HepG2 (cell line): Measurements from ENCODE around the gene AP2B1. TPM values are rescaled to one million over a fixed set of nuclear protein-coding genes. Genes with fewer than 3 reads are reported as not detected.

Experiments used
- ATAC-seq: fragments of 200-7000 bp; cut with Tn5 transposase; 3 replicates; pipeline ENCODE4 v1.9.1; 2020; ENCODE audit warnings: mild to moderate bottlenecking, moderate library complexity
- BruUV-seq: library from RNA; stranded (reverse); fragments of 400-500 nt; replicated peaks from 2 replicates; lab custom pipeline; 2021; lab: Mats Ljungman, UMichigan
- CTCF ChIA-PET: fragments of 300-600 bp; formaldehyde crosslinking; extraction: SDS; loops from one replicate; lab custom pipeline; 2021; ENCODE audit warnings: low total read pairs, inconsistent platforms, low intra/inter-chr PET ratio; lab: Yijun Ruan, JAX
- POLR2A ChIA-PET: fragments of 350-600 bp; sonication (Branson Sonifier 250); formaldehyde crosslinking; loops from one replicate; lab custom pipeline; 2020; ENCODE audit warnings: antibody characterized with exemption, inconsistent platforms; lab: Yijun Ruan, JAX
- DNase-seq: peaks from one replicate; pipeline ENCODE4 v3.0.0-alpha.2; 2015; ENCODE audit warnings: low spot score
- FAIRE-seq: peaks from 3 replicates; lab custom pipeline; 2011; peaks lifted over from hg19 to GRCh38; lab: Jason Lieb, UNC
- H2AFZ ChIP-seq: one replicate; pipeline ENCODE4 v1.6.1; 2011; ENCODE audit warnings: low read length, inconsistent platforms
- H3K27ac ChIP-seq: fragments of 300-600 bp; 3 replicates; pipeline ENCODE4 v1.8.0; 2011; ENCODE audit warnings: mixed run types, mild to moderate bottlenecking, mixed read lengths, low read length, inconsistent platforms; ENCODE audit not compliant: insufficient read depth; ENCODE audit errors: extremely low read length
- H3K27me3 ChIP-seq, 2 experiments: fragments of 200-600 bp in 1 of 2; 2 replicates in 1 of 2; 3 replicates in 1 of 2; pipeline versions ENCODE4 v1.6.0 to v1.8.0; 2011; ENCODE audit warnings: low read length in 2 of 2, mild to moderate bottlenecking in 2 of 2, moderate library complexity in 2 of 2, inconsistent platforms in 1 of 2; ENCODE audit not compliant: insufficient read depth in 2 of 2, control insufficient read depth in 1 of 2
- H3K36me3 ChIP-seq, 2 experiments: fragments of 200-600 bp in 1 of 2; replicated peaks in 1 of 2; 2 replicates in 1 of 2; 3 replicates in 1 of 2; pipeline versions ENCODE4 v1.5.1 to v1.8.0; 2011; ENCODE audit warnings: low read length in 2 of 2, inconsistent platforms in 1 of 2; ENCODE audit not compliant: insufficient read depth in 2 of 2, control insufficient read depth in 1 of 2
- H3K4me1 ChIP-seq: 2 replicates; pipeline ENCODE4 v1.5.1; 2012; ENCODE audit warnings: low read length, inconsistent platforms; ENCODE audit not compliant: insufficient read depth
- H3K4me2 ChIP-seq: 2 replicates; pipeline ENCODE4 v1.6.0; 2011; ENCODE audit warnings: low read depth, low read length, inconsistent platforms
- H3K4me3 ChIP-seq, 3 experiments: fragments of 200-600 bp in 1 of 3; sonication (generic), shearing (Covaris generic) in 1 of 3; replicated peaks in 1 of 3; 2 replicates each; pipeline ENCODE4 v1.5.1; 2011 to 2016; ENCODE audit warnings: low read length in 3 of 3, inconsistent platforms in 2 of 3, low read depth in 2 of 3, mild to moderate bottlenecking in 2 of 3, control low read depth in 1 of 3, mixed read lengths in 1 of 3; ENCODE audit not compliant: insufficient read depth in 1 of 3
- H3K79me2 ChIP-seq: one replicate; pipeline ENCODE4 v1.6.1; 2011; ENCODE audit warnings: low read length, inconsistent platforms; ENCODE audit not compliant: insufficient read depth
- H3K9ac ChIP-seq: 2 replicates; pipeline ENCODE4 v1.6.0; 2011; ENCODE audit warnings: mild to moderate bottlenecking, low read depth, low read length, inconsistent platforms; ENCODE audit not compliant: insufficient read depth
- H3K9me3 ChIP-seq: 2 replicates; pipeline ENCODE4 v1.5.1; 2012; ENCODE audit warnings: mild to moderate bottlenecking, low read length
- H4K20me1 ChIP-seq: 2 replicates; pipeline ENCODE4 v1.6.0; 2011; ENCODE audit warnings: inconsistent platforms, mild to moderate bottlenecking, low read length, moderate library complexity; ENCODE audit not compliant: insufficient read depth
- MAFF ChIP-seq: IDR thresholded peaks from 2 replicates; pipeline ENCODE4 v1.6.1; 2011; ENCODE audit warnings: low read depth, low read length, improper control_type of control experiment
- MAFK ChIP-seq, 2 experiments: IDR thresholded peaks in 1 of 2; conservative IDR thresholded peaks in 1 of 2; 2 replicates each; pipeline ENCODE4 v1.6.1; 2011; ENCODE audit warnings: improper control_type of control experiment in 2 of 2, low read length in 2 of 2
- NCOA1 ChIP-seq: sonication (generic); formaldehyde crosslinking; IDR thresholded peaks from 2 replicates; pipeline ENCODE4 v1.9.0; 2021; ENCODE audit warnings: missing genetic modification reagents
- PCBP1 ChIP-seq: fragments of 200-400 bp; formaldehyde crosslinking; IDR thresholded peaks from 2 replicates; pipeline ENCODE4 v1.6.1; 2017; ENCODE audit warnings: mild to moderate bottlenecking, low read depth, low read length, borderline replicate concordance
- SATB2 ChIP-seq: sonication (generic); formaldehyde crosslinking; IDR thresholded peaks from 2 replicates; pipeline ENCODE4 v1.5.0; 2020; ENCODE audit warnings: missing genetic modification reagents
- ZEB1 ChIP-seq: IDR thresholded peaks from 2 replicates; pipeline ENCODE4 v1.6.1; 2012; ENCODE audit warnings: mild to moderate bottlenecking, low read depth, inconsistent platforms; ENCODE audit not compliant: insufficient replicate concordance
- ZNF296 ChIP-seq: sonication (generic); formaldehyde crosslinking; conservative IDR thresholded peaks from 2 replicates; pipeline ENCODE4 v1.5.0; 2020; ENCODE audit warnings: mild to moderate bottlenecking, missing genetic modification reagents
- ZNF510 ChIP-seq: sonication (generic); formaldehyde crosslinking; IDR thresholded peaks from 2 replicates; pipeline ENCODE4 v1.4.0; 2020; ENCODE audit warnings: low read depth, mild to moderate bottlenecking, missing genetic modification reagents
- WGBS: methylation state at CpG from one replicate; pipeline ENCODE4 v1.1.6; 2017; ENCODE audit warnings: low lambda C conversion rate; 5-methylcytosine and 5-hydroxymethylcytosine counted together
- in situ Hi-C: cut with HindIII; loops from 2 replicates; pipeline ENCODE4 v1.10.0; 2017; ENCODE audit warnings: low pct_unique_long_range_greater_than_20kb; ENCODE audit not compliant: extremely low pct_ligation_motif_present
- intact Hi-C: fragments of 100-400 bp; cut with micrococcal nuclease; formaldehyde crosslinking; loops from one replicate; pipeline ENCODE4 v1.10.0; 2022; ENCODE audit not compliant: unreplicated experiment
- polyA plus RNA-seq, 8 experiments: library from polyadenylated mRNA; depleted of rRNA in 3 of 8; stranded (reverse) in 7 of 8; unstranded in 1 of 8; fragments of >200 nt; fragmentation: Illumina TruSeq in 4 of 8; extraction: Trizol in 4 of 8; gene quantifications; 2 replicates each; pipeline versions ENCODE4 v1.2.1 to v1.2.3, GENCODE V29; 2011 to 2016; ENCODE audit warnings: low read depth in 4 of 8, missing spikeins in 1 of 8, mixed read lengths in 1 of 8; ENCODE audit not compliant: insufficient read depth in 1 of 8
- total RNA-seq, 5 experiments: library from RNA; depleted of rRNA; stranded (reverse); fragments of >200 nt; fragmentation: Illumina TruSeq; extraction: Trizol; gene quantifications; 2 replicates each; pipeline ENCODE4 v1.2.3, GENCODE V29; 2016; ENCODE audit warnings: low read depth in 1 of 5
- TF ChIP-seq, protein P1 (sequence below): sonication (generic); formaldehyde crosslinking; conservative IDR thresholded peaks from 2 replicates; pipeline ENCODE4 v1.4.0; 2020; ENCODE audit warnings: missing genetic modification reagents
- TF ChIP-seq, protein P2 (sequence below): IDR thresholded peaks from 2 replicates; pipeline ENCODE4 v1.6.1; 2016; ENCODE audit warnings: missing biosample characterization, missing genetic modification reagents, low read depth

The AP2B1 gene
- total and polyA plus RNA-seq, 2 of the 13 experiments (the other 11 are each of a cell fraction or from before 2014, with no cell fraction given): 23.8 to 71.3 TPM

DNA sequence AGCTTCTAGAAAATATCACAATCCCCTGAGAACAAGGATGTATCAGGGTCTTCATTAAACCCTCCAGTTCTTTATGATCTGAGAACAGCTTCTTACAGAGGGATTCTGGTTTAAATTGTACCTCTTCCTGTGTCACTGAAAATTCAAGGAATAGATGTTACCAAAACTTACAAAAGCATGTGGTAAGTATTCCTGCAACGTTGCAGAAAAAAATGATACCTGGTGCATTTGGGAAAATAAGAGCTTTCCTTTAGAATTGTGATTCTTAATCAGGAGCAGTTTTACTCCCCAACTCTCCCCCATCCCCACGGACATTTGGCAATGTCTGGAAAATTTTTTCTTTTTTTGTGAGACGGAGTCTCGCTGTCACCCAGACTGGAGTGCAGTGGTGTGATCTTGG lies 33.8 kb upstream of the AP2B1 start:
- Histone ChIP-seq H3K4me1 (no peaks in the 10 kb centered on the region), H3K27me3 (peaks cover 4 to 9% of the 10 kb centered on the region in 2 experiments; a peak in 2 of 5 replicates), H2AFZ (no peak overlapping the region), H3K9ac (no peak overlapping the region), H4K20me1 (no peaks in the 10 kb centered on the region), H3K36me3 (no peaks in the 10 kb centered on the region), H3K9me3 (no peaks in the 10 kb centered on the region), H3K27ac (no peak overlapping the region), H3K79me2 (no peaks in the 10 kb centered on the region), H3K4me2 (no peak overlapping the region), H3K4me3 (no peak overlapping the region)
- BruUV-seq: no TSS peak
- ChIA-PET POLR2A (no interaction called here), CTCF (no interaction called here)
- in situ Hi-C loops (loop anchor here (10.0 kb wide), 1 partner anchor 191 kb away; no protein-coding TSS in a partner anchor), intact Hi-C loops (no loop called here)
- FAIRE-seq (no peak), DNase-seq (no peak), ATAC-seq (no peak)
- no peak for TF ChIP-seq PCBP1
- TF ChIP-seq MAFF: peak; percentile 89
- TF ChIP-seq ZNF296 (CRISPR knock-in tag): no peak
- no peak for TF ChIP-seq ZEB1
- peak; percentile 77 to 86; a peak in 3 of 4 replicates for TF ChIP-seq MAFK (conservative IDR thresholded peaks at IDR 0.05 in 1 of 2, IDR thresholded peaks at IDR 0.05 in 1 of 2; ENCODE audit: low read length in 2 of 2)
- 0% methylated on average over 4 of the region's 4 CpGs for WGBS

DNA sequence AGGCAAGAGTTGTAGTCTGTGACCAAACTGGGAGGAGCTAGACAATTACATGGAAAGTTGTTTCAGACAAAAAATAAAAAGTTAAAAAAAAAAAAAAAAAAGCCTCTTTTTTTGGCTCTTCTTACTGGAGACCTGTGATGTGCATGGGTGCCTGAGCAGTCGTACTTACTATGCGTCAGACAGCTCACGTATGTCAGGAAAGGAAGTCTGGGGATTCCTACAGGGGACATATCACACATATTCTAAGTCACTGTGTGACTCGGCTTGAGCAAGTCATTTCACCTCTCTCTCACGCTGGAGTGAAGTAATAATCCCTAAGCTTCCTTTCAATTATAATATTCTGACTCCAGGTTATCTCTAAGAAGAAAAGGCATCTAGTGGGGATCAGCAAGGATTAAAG lies 32.5 kb upstream of the AP2B1 start:
- H3K4me2 ChIP-seq: no peak overlapping the region
- no peaks in the 10 kb centered on the region for H3K79me2 ChIP-seq
- in situ Hi-C loops (loop anchor here (10.0 kb wide), 1 partner anchor 190 kb away; no protein-coding TSS in a partner anchor), intact Hi-C loops (loop anchor here (5.0 kb wide), 1 partner anchor 193 kb away; no protein-coding TSS in a partner anchor)
- WGBS: 25% methylated on average over 5 of the region's 5 CpGs
- H3K9me3 ChIP-seq: no peaks in the 10 kb centered on the region
- ATAC-seq (no peak), FAIRE-seq (no peak), DNase-seq (no peak)
- ChIA-PET CTCF (no interaction called here), POLR2A (interaction anchor here (1.0 kb wide), 1 partner anchor 24 kb away, joined by 3 read pairs; the partner anchor contains the start of gene PEX12)
- TF ChIP-seq, protein P1, sequence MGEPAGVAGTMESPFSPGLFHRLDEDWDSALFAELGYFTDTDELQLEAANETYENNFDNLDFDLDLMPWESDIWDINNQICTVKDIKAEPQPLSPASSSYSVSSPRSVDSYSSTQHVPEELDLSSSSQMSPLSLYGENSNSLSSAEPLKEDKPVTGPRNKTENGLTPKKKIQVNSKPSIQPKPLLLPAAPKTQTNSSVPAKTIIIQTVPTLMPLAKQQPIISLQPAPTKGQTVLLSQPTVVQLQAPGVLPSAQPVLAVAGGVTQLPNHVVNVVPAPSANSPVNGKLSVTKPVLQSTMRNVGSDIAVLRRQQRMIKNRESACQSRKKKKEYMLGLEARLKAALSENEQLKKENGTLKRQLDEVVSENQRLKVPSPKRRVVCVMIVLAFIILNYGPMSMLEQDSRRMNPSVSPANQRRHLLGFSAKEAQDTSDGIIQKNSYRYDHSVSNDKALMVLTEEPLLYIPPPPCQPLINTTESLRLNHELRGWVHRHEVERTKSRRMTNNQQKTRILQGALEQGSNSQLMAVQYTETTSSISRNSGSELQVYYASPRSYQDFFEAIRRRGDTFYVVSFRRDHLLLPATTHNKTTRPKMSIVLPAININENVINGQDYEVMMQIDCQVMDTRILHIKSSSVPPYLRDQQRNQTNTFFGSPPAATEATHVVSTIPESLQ: no peak
- TF ChIP-seq SATB2 (CRISPR knock-in tag): no peak
- no peak for TF ChIP-seq NCOA1 (CRISPR knock-in tag)
- TF ChIP-seq ZNF510: no peak
- TF ChIP-seq, protein P2, sequence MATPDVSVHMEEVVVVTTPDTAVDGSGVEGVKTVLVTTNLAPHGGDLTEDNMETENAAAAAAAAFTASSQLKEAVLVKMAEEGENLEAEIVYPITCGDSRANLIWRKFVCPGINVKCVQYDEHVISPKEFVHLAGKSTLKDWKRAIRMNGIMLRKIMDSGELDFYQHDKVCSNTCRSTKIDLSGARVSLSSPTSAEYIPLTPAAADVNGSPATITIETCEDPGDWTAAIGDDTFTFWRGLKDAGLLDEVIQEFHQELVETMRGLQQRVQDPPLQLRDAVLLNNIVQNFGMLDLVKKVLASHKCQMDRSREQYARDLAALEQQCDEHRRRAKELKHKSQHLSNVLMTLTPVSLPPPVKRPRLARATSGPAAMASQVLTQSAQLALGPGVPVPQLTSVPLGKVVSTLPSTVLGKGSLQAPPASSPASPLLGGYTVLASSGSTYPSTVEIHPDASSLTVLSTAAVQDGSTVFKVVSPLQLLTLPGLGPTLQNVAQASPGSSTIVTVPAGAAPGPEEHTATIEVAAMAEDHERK (CRISPR knock-in tag): no peak
- BruUV-seq: no TSS peak
- peaks cover 5 to 9% of the 10 kb centered on the region in 2 experiments; a peak in 3 of 5 replicates for H3K27me3 ChIP-seq
- no peak overlapping the region for H3K27ac ChIP-seq
- no peak overlapping the region for H3K4me3 ChIP-seq
- H3K9ac ChIP-seq: no peak overlapping the region
- H2AFZ ChIP-seq: no peak overlapping the region
- no peaks in the 10 kb centered on the region for H3K36me3 ChIP-seq
- no peaks in the 10 kb centered on the region for H3K4me1 ChIP-seq
- no peaks in the 10 kb centered on the region for H4K20me1 ChIP-seq
